ENCODE results near the gene ADAM22. TPM values are rescaled to one million over a fixed set of nuclear protein-coding genes. Genes with fewer than 3 reads are reported as not detected.

Gene ADAM22
- total RNA-seq, 1 donor from 2014 or later = 2.7 TPM

DNA sequence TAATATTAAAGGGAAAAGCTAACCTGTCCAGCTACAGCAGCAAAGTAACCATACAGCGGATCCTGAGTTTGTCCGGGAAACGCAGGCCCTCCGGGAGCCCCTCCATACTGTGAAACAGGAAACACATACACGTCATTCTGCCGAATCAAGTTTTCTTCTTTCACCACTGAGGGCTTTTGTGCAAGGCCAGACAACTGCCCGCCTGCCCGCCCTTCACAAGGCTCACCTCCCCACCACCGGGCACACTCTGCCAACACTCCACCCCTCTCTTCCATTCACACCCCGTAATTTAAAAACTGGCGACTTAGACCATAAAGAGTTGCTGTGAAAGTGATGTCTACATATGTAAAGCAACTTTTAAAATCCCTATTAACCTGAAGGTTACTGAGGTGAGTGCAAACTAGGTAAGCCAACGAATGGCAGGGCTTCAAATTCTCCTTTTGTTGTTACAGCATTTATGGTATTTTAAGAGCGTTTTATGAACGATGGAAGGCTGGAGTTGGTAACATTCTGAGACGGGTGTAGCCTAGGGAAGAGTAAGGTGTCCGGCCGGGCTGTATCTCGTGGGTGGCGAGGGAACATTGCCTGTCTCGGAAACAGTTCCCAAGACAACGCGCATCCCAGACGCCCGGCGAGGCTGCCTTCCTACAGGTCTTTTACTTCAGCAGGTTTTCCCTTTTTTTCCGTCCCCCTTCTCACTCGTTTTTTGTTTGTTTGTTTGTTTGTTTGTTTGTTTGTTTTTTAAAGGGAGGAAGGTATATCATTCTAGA is 285.0 kb downstream of the ADAM22 start:
- DNase-seq (peak; percentile 75), ATAC-seq (peak; percentile 76 to 78)
- Histone ChIP-seq H3K36me3 (peaks cover 35% of the 10 kb centered on the region), H3K4me3 (peak overlapping the region; percentile 91), H3K4me1 (peaks cover 22% of the 10 kb centered on the region), H3K27me3 (ENCODE audit: low read depth) (no peaks in the 10 kb centered on the region), H3K9me3 (no peaks in the 10 kb centered on the region), H3K27ac (peak overlapping the region; percentile 92)
- intact Hi-C loops (cut with DNase I) = no loop called here
- TF ChIP-seq, protein P1, sequence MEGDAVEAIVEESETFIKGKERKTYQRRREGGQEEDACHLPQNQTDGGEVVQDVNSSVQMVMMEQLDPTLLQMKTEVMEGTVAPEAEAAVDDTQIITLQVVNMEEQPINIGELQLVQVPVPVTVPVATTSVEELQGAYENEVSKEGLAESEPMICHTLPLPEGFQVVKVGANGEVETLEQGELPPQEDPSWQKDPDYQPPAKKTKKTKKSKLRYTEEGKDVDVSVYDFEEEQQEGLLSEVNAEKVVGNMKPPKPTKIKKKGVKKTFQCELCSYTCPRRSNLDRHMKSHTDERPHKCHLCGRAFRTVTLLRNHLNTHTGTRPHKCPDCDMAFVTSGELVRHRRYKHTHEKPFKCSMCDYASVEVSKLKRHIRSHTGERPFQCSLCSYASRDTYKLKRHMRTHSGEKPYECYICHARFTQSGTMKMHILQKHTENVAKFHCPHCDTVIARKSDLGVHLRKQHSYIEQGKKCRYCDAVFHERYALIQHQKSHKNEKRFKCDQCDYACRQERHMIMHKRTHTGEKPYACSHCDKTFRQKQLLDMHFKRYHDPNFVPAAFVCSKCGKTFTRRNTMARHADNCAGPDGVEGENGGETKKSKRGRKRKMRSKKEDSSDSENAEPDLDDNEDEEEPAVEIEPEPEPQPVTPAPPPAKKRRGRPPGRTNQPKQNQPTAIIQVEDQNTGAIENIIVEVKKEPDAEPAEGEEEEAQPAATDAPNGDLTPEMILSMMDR (IDR thresholded peaks at IDR 0.05) = no peak

DNA sequence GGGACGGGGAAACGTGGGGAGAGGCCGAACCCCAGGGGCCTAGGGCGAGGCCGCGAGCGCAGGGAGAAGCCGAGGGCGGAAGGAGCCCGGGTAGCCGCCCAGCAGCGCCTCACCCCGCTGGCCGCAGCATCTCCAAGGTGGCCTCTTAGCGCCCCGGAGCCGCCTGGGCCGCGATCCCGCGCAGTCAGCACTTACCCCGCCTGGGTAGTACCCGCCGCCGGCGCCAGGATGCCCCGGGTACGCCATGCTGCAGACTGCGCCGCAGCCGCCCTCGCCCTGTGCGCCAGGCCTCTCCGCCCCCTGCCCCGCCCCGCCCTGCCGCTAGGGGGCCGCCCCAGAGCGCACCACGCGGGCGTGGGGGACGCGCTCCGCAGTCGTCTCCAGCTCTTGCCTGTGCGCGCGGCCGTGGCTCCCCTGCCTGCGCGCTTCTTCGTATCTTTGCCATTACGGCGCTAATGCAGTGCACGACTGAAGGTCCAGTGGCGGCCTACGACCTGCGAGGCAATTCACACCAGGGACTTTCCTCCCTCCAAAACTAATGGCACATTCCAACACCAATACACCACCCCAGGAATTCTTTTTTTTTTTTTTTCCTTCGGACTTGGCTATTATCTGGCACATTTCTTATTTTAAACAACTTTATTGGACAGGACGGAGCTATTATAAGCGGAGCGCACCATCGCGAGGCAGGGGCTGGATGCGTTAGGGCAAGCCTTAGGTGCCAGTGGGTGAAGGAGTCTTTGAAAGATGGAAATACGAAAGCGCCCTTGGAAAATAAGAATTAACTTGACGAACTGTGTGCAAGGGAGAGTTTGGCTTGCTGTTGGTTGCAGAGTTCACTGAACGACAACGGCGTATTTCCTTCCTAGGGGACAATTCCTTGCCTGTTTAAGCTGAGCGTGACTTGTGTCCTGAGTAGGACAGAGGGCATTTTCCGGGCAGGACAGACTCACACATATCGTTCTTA is 286.0 kb downstream of the ADAM22 start, which contains the start of gene SRI:
Gene SRI, minus strand, starts transcription at position 258 of the 967 bp plus-strand sequence. Its CDS starts 12 bp downstream, at position 246.
- peaks cover 22% of the 10 kb centered on the region for H3K4me1 ChIP-seq
- ATAC-seq (peak; percentile 99), DNase-seq (peak; percentile 95)
- intact Hi-C loops (cut with DNase I) = no loop called here
- no peaks in the 10 kb centered on the region for H3K27me3 ChIP-seq (ENCODE audit: low read depth)
- TF ChIP-seq, protein P1 (IDR thresholded peaks at IDR 0.05) = peak; percentile 95
- no peaks in the 10 kb centered on the region for H3K9me3 ChIP-seq
- peaks cover 25% of the 10 kb centered on the region for H3K36me3 ChIP-seq
- H3K4me3 ChIP-seq = peak within 1 kb of the TSS; percentile 91
- peak within 1 kb of the TSS; percentile 92 for H3K27ac ChIP-seq

DNA sequence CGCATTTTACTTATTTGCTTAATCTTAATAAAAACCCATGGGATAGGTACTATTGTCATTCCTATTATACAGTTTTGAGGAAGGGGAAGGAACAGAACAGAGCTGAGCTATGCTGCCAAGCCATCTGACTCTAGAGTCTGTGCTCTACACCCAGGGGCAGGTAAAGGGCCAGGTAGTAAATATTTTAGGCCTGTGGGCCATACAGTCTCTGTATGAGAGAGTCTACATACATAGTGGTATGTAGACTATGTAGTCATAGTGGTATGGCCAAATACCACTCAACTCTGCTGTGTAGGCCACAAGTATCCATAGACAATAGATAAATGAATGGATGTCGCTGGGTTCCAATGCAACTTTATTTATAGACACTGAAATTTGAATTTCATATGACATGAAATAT is 289.2 kb downstream of the ADAM22 start:
- TF ChIP-seq, protein P1 (IDR thresholded peaks at IDR 0.05) = no peak
- no peaks in the 10 kb centered on the region for H3K9me3 ChIP-seq
- intact Hi-C loops (cut with DNase I) = no loop called here
- no peaks in the 10 kb centered on the region for H3K27me3 ChIP-seq (ENCODE audit: low read depth)
- peaks cover 13% of the 10 kb centered on the region for H3K4me1 ChIP-seq
- DNase-seq (no peak), ATAC-seq (no peak)
- no peaks in the 10 kb centered on the region for H3K36me3 ChIP-seq
- H3K27ac ChIP-seq = no peak overlapping the region
- no peak overlapping the region for H3K4me3 ChIP-seq

DNA sequence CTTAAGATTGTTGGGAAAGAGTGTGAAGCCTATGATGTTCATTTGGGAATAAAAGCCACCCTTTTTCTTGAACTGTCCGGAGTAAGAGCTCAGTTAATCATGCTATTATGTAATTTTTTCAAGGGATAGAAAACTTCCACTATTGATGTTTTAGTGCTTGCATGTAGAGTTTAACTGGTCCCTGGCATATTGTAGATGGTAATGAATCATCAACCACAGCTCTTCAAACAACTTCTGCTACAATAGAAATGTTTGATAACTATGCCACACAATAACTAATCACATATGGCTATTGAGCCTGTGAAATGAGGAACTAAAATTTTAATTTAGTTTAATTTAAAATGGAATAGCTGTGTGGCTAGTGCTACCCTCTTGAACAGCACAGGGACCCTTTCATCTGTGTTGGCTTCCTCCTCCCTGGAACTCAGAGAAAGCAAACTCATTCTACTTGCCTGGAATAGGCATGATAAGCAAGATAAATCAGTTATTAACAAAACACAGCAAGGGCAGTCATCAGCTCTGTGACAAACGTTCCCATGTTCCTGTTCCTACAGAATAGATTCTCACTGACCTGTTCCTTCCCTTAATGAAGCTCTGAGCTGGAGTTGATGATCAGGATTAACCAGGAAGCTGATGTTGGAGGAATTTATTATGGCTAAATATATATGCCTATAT is 290.7 kb downstream of the ADAM22 start:
- no peak overlapping the region for H3K27ac ChIP-seq
- TF ChIP-seq, protein P1 (IDR thresholded peaks at IDR 0.05) = no peak

DNA sequence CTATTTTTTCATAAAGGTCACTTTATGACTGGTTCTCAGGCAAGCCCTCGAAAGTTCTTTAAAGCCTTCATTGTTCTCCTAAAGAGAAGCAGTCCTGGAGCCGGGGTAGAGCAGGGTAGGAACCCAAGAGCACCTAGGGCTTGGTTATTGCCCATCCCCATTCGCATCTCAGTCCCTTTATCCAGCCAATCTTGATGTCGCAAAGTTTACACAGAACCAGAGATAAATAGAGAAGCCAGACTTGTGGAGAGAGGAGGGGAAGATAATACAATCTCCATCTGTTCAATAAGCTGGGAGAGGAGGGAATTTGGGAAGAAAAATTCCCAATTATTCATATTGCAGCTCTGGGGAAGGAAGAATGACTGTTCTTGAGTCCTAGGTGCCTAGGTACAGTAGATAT is 292.1 kb downstream of the ADAM22 start:
- Histone ChIP-seq H3K4me1 (peaks cover 2% of the 10 kb centered on the region), H3K27ac (no peak overlapping the region), H3K4me3 (no peak overlapping the region), H3K36me3 (no peaks in the 10 kb centered on the region), H3K27me3 (ENCODE audit: low read depth) (no peaks in the 10 kb centered on the region), H3K9me3 (no peaks in the 10 kb centered on the region)
- intact Hi-C loops (cut with DNase I) = no loop called here
- TF ChIP-seq, protein P1 (IDR thresholded peaks at IDR 0.05) = no peak
- no peak for ATAC-seq
- DNase-seq = no peak

More for the DNA sequence above, 290.7 kb downstream of the ADAM22 start:
- ATAC-seq = no peak
- no peaks in the 10 kb centered on the region for H3K27me3 ChIP-seq (ENCODE audit: low read depth)
- H3K9me3 ChIP-seq = no peaks in the 10 kb centered on the region
- DNase-seq = no peak
- intact Hi-C loops (cut with DNase I) = no loop called here
- H3K4me1 ChIP-seq = peaks cover 8% of the 10 kb centered on the region
- H3K36me3 ChIP-seq = no peaks in the 10 kb centered on the region
- no peak overlapping the region for H3K4me3 ChIP-seq

Measured in lower lobe of right lung (tissue), 2 donors.